Measurements from ENCODE around the gene MMP11. TPM values are rescaled to one million over a fixed set of nuclear protein-coding genes. Genes with fewer than 3 reads are reported as not detected.

Gene MMP11
- total RNA-seq, 4 donors from 2014 or later: 2.8 to 6.5 (median 5.4) TPM

DNA sequence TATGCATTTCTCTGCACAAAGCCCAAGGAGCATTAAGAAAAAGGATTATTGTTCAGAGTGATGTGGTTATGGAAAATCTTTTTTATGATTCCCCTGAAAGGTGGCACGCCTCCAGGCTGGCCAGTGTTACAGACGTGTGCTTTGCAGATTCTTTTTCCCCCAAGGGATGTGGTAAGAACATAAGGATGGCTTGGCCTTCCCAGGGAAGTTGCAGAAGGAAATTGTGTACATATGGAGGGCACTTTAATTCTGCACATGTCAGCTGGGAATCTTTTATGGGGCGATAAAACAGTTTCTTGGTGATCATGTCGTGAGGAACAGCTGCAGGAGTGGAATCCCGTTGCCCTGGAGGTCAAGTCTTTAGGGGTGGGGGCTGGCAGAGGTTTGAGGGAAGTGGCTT lies 23.8 kb downstream of the MMP11 start:
- Histone ChIP-seq H3K4me3 (no peak overlapping the region), H3K36me3 (peaks cover 53 to 92% (median 89%) of the 10 kb centered on the region in 4 donors), H3K27me3 (no peaks in the 10 kb centered on the region), H3K4me1 (peaks cover under 1 to 12% (median 5%) of the 10 kb centered on the region in 4 donors), H3K27ac (replicated peaks in 1 of 4) (no peak overlapping the region), H3K9me3 (no peaks in the 10 kb centered on the region)
- intact Hi-C loops (cut with DNase I): loop anchor here (5.0 kb wide), 1 partner anchor 36 kb away; no protein-coding TSS in a partner anchor
- no peak for DNase-seq (ENCODE audit: extremely low spot score)
- 73% methylated on average over 5 of the region's 5 CpGs for WGBS
- no peak for TF ChIP-seq EP300 (IDR thresholded peaks at IDR 0.05)
- no peak for TF ChIP-seq POLR2AphosphoS5 (IDR thresholded peaks at IDR 0.05)
- TF ChIP-seq POLR2A (IDR thresholded peaks at IDR 0.05; ENCODE audit: low read depth): no peak
- TF ChIP-seq, protein P1, sequence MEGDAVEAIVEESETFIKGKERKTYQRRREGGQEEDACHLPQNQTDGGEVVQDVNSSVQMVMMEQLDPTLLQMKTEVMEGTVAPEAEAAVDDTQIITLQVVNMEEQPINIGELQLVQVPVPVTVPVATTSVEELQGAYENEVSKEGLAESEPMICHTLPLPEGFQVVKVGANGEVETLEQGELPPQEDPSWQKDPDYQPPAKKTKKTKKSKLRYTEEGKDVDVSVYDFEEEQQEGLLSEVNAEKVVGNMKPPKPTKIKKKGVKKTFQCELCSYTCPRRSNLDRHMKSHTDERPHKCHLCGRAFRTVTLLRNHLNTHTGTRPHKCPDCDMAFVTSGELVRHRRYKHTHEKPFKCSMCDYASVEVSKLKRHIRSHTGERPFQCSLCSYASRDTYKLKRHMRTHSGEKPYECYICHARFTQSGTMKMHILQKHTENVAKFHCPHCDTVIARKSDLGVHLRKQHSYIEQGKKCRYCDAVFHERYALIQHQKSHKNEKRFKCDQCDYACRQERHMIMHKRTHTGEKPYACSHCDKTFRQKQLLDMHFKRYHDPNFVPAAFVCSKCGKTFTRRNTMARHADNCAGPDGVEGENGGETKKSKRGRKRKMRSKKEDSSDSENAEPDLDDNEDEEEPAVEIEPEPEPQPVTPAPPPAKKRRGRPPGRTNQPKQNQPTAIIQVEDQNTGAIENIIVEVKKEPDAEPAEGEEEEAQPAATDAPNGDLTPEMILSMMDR (IDR thresholded peaks at IDR 0.05): no peak

DNA sequence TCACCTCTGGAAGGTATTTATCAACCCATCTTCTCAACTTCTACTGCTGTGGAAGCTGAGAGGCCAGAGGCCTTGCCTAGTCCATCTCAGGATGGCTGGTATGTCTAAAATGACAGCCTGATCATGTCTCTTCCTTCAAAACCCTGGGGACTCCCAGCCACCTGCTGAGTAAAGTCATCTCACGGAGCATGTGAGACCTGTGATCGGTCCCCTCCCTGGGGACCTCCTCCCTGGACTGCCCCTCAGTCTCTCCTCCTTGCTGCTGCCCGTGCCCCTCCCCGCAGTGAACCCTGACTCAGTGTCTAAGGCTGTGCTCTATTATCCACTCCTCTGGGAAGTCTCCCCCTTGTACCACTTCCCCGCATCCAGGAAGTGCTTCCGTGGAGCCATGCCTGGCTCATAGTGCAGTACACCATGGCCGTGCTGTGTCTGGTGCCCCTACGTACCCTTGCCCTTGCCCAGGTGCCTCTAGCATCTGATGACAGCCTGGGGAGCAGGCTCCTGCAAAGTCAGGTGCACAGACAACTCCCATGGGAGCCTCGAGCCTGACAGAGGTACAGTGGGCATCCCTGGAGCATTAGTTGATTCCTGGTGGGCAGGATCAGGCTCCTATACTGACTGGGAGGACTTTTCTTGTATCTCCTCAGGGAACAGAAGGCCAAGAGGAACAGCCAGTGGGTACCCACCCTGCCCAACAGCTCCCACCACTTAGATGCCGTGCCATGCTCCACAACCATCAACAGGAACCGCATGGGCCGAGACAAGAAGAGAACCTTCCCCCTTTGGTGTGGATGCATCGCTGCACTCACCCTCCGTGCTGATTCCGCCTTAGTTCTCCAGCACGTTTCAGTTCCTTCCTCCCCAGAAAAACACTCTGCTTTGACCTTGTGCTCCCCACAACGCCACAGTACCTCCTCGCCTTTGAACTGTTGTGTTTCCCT lies 27.9 kb downstream of the MMP11 start:
- TF ChIP-seq, protein P1 (IDR thresholded peaks at IDR 0.05): no peak
- TF ChIP-seq EP300 (IDR thresholded peaks at IDR 0.05): no peak
- TF ChIP-seq POLR2A (IDR thresholded peaks at IDR 0.05; ENCODE audit: low read depth): no peak
- TF ChIP-seq POLR2AphosphoS5 (IDR thresholded peaks at IDR 0.05): no peak
- Histone ChIP-seq H3K27ac (replicated peaks in 1 of 4) (no peak overlapping the region), H3K4me3 (no peak overlapping the region), H3K4me1 (no peaks in the 10 kb centered on the region), H3K27me3 (no peaks in the 10 kb centered on the region), H3K9me3 (no peaks in the 10 kb centered on the region), H3K36me3 (peaks cover 67 to 93% (median 91%) of the 10 kb centered on the region in 4 donors)
- DNase-seq (ENCODE audit: extremely low spot score): no peak
- intact Hi-C loops (cut with DNase I): no loop called here
- WGBS: 94% methylated on average over 14 of the region's 18 CpGs

DNA sequence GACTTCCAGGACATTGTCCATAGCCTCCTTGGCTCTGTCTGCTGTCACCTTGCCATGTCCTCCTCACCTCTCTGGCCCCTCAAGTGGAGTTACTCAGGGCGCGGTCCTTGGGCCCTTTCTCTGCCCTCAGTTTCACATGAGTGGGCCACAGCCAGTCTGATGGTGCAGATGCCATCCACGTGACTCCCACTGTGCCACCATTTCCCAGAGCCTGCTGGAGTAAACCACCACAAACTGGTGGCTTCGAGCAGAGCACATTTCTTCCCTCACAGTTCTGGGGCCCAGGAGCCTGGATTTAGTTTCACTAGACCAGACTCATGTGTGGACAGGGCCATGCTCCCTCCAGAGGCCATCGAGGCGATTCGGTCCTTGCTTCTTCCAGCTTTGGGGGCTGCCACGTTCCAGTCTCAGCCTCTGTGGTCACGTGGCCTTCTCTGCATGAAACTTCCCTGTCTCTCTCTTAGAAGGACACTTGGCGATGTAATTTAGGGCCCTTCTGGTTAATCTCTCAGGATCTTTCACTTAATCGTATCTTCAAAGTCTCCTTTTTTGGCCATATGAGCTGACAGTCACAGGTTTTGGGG lies 28.7 kb downstream of the MMP11 start:
- DNase-seq (ENCODE audit: extremely low spot score): no peak
- Histone ChIP-seq H3K27ac (replicated peaks in 1 of 4) (no peak overlapping the region), H3K9me3 (no peaks in the 10 kb centered on the region), H3K4me1 (no peaks in the 10 kb centered on the region), H3K4me3 (no peak overlapping the region), H3K27me3 (no peaks in the 10 kb centered on the region), H3K36me3 (peaks cover 66 to 93% (median 91%) of the 10 kb centered on the region in 4 donors)
- TF ChIP-seq EP300 (IDR thresholded peaks at IDR 0.05): no peak
- TF ChIP-seq, protein P1 (IDR thresholded peaks at IDR 0.05): no peak
- no peak for TF ChIP-seq POLR2A (IDR thresholded peaks at IDR 0.05; ENCODE audit: low read depth)
- no peak for TF ChIP-seq POLR2AphosphoS5 (IDR thresholded peaks at IDR 0.05)
- intact Hi-C loops (cut with DNase I): no loop called here
- 87% methylated on average over 11 of the region's 11 CpGs for WGBS

DNA sequence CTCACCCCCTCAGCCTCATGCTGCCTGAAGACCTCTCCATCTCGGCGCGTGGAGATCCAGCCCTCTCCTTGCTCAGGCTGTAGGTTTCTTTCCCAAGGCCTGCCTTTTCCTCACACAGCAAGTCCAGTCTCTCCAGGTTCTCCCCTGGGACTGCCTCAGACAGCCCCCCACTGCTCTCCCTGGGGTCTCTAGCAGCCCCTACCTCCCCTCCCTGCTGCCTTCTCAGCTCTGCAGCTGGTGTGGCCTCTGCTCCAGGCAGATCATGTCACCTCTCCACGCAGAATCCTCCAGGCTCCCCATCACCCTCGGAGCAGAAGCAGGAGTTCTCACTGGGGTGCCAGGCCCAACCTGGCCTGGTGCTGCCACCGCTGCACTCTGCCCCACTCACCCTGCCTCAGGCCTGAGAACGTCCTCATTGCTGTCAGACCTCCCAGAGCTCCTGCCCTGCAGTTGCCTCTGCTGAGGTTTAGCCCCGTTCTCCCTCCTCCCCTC lies 29.3 kb downstream of the MMP11 start:
- H3K27ac ChIP-seq (replicated peaks in 1 of 4): no peak overlapping the region
- WGBS: 91% methylated on average over 8 of the region's 8 CpGs
- TF ChIP-seq, protein P1 (IDR thresholded peaks at IDR 0.05): no peak
- TF ChIP-seq EP300 (IDR thresholded peaks at IDR 0.05) (no peak), POLR2A (IDR thresholded peaks at IDR 0.05; ENCODE audit: low read depth) (no peak), POLR2AphosphoS5 (IDR thresholded peaks at IDR 0.05) (no peak)
- H3K36me3 ChIP-seq: peaks cover 61 to 95% (median 92%) of the 10 kb centered on the region in 4 donors
- no peaks in the 10 kb centered on the region for H3K4me1 ChIP-seq
- H3K27me3 ChIP-seq: no peaks in the 10 kb centered on the region
- H3K9me3 ChIP-seq: no peaks in the 10 kb centered on the region
- no peak for DNase-seq (ENCODE audit: extremely low spot score)
- H3K4me3 ChIP-seq: no peak overlapping the region
- intact Hi-C loops (cut with DNase I): no loop called here
